ENCODE measurements around the gene VIPR2. TPM values are rescaled to one million over a fixed set of nuclear protein-coding genes. Genes with fewer than 3 reads are reported as not detected.

VIPR2 gene
- total and polyA plus RNA-seq, 2 experiments from 2014 or later = 1.3 to 2.7 TPM

DNA sequence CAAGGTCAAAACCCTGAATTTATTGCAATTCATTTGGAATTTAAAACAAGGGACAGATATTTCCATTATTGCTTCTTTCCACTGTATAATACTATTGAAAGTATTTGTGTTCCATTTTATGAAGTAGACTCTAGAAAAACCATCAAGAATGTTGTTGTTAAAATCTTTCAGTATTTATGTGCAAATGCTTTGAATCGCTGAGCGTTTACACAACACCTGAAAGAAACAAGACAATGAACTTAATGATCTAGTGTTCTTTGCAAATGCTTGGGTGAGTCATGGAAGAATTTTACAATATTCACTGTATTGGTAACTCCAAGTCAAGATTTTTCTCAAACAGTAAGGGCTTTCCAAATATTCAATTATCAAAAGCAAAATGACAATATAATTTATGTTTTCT, 97.1 kb downstream of the VIPR2 start (continued):
- TF ChIP-seq ZNF462 (CRISPR knock-in tag; IDR thresholded peaks at IDR 0.05) = no peak

GRCh38 chr7:159046300-159046699, 98.4 kb downstream of the VIPR2 start:
- ATAC-seq (no peak), DNase-seq (ENCODE audit: low spot score) (no peak)
- no peak overlapping the region for H3K27ac Mint-ChIP-seq
- H4K20me1 ChIP-seq (replicated peaks; ENCODE audit: insufficient read depth) = no peaks in the 10 kb centered on the region
- H3K36me3 Mint-ChIP-seq (ENCODE audit: low read depth) = peaks cover 8% of the 10 kb centered on the region; the same call in 2 of the 3 replicates
- no peak overlapping the region for H3K27ac ChIP-seq (ENCODE audit: low read depth)
- H3K4me3 Mint-ChIP-seq = no peak overlapping the region
- H3K4me2 ChIP-seq = no peak overlapping the region
- no peaks in the 10 kb centered on the region for H3K36me3 ChIP-seq (ENCODE audit: insufficient read depth)
- peaks cover 7% of the 10 kb centered on the region for H3K27me3 Mint-ChIP-seq (ENCODE audit: insufficient read depth, low read depth, poor library complexity)
- peaks cover 72% of the 10 kb centered on the region for H3K9me3 Mint-ChIP-seq
- no peaks in the 10 kb centered on the region for H3K79me2 ChIP-seq (replicated peaks; ENCODE audit: insufficient read depth)
- no peak overlapping the region for H3K4me3 ChIP-seq
- H3K9me2 ChIP-seq (ENCODE audit: insufficient read depth) = 0 out of 2 replicates have a peak, but pooled peaks cover 4% of the 10 kb centered on the region
- no peaks in the 10 kb centered on the region for H3F3A ChIP-seq (replicated peaks; ENCODE audit: low read depth)
- peaks cover 5% of the 10 kb centered on the region; the same call in 1 of the 2 replicates for H3K4me1 ChIP-seq (ENCODE audit: insufficient read depth)
- H3K4me1 Mint-ChIP-seq = peaks cover 6% of the 10 kb centered on the region; the same call in 1 of the 3 replicates
- H3K27me3 ChIP-seq (ENCODE audit: insufficient read depth) = no peaks in the 10 kb centered on the region
- no peak overlapping the region for H2AFZ ChIP-seq
- TF ChIP-seq ZNF331 (CRISPR knock-in tag; IDR thresholded peaks at IDR 0.05; ENCODE audit: low read depth) (no peak), NANOG (IDR thresholded peaks at IDR 0.05; ENCODE audit: borderline replicate concordance) (no peak), STAT1 (IDR thresholded peaks at IDR 0.05; ENCODE audit: unreplicated experiment) (no peak), ETS1 (IDR thresholded peaks at IDR 0.05) (no peak), EZH2phosphoT487 (IDR thresholded peaks at IDR 0.05; ENCODE audit: unreplicated experiment) (no peak), JUNB (IDR thresholded peaks at IDR 0.05; ENCODE audit: unreplicated experiment) (no peak), POLR2AphosphoS5 (IDR thresholded peaks at IDR 0.05; ENCODE audit: low read depth) (no peak), ZNF114 (CRISPR knock-in tag; IDR thresholded peaks at IDR 0.05) (no peak), EZH2 (IDR thresholded peaks at IDR 0.05; ENCODE audit: low read depth, unreplicated experiment) (no peak), CTCF (conservative IDR thresholded peaks at IDR 0.05; ENCODE audit: low read depth in 2 of 2) (no peak), CREB1 (CRISPR knock-in tag; IDR thresholded peaks at IDR 0.05; ENCODE audit: low read depth) (no peak)
- TF ChIP-seq, protein P1, sequence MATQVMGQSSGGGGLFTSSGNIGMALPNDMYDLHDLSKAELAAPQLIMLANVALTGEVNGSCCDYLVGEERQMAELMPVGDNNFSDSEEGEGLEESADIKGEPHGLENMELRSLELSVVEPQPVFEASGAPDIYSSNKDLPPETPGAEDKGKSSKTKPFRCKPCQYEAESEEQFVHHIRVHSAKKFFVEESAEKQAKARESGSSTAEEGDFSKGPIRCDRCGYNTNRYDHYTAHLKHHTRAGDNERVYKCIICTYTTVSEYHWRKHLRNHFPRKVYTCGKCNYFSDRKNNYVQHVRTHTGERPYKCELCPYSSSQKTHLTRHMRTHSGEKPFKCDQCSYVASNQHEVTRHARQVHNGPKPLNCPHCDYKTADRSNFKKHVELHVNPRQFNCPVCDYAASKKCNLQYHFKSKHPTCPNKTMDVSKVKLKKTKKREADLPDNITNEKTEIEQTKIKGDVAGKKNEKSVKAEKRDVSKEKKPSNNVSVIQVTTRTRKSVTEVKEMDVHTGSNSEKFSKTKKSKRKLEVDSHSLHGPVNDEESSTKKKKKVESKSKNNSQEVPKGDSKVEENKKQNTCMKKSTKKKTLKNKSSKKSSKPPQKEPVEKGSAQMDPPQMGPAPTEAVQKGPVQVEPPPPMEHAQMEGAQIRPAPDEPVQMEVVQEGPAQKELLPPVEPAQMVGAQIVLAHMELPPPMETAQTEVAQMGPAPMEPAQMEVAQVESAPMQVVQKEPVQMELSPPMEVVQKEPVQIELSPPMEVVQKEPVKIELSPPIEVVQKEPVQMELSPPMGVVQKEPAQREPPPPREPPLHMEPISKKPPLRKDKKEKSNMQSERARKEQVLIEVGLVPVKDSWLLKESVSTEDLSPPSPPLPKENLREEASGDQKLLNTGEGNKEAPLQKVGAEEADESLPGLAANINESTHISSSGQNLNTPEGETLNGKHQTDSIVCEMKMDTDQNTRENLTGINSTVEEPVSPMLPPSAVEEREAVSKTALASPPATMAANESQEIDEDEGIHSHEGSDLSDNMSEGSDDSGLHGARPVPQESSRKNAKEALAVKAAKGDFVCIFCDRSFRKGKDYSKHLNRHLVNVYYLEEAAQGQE (IDR thresholded peaks at IDR 0.05; ENCODE audit: unreplicated experiment) = no peak

Measured in GM23338 (cell line).